ENCODE data around the gene SYT17. TPM values are rescaled to one million over a fixed set of nuclear protein-coding genes. Genes with fewer than 3 reads are reported as not detected.

Gene SYT17
- total RNA-seq, 3 donors from 2014 or later (not counting 1 experiment from before 2014, with no cell fraction given) = 0.65 to 1.6 TPM; not detected in 1

DNA sequence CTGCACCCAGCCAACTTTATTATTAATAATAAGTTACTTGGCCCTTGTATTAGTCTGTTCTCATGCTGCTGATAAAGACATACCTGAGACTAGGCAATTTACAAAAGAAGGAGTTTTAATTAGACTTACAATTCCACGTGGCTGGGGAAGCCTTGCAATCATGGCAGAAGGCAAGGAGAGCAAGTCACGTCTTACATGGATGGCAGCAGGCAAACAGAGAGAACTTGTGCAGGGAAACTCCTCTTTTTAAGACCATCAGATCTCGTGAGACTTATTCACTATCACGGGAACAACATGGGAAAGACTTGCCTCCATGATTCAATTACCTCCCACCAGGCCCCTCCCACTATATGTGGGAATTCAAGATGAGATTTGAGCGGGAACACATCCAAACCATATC, 47.7 kb downstream of the SYT17 start:
- H3K27ac Mint-ChIP-seq = no peak overlapping the region
- Histone ChIP-seq H3K27me3 (ENCODE audit: control insufficient read depth, insufficient read depth, low read length) (no peaks in the 10 kb centered on the region), H3K4me3 (ENCODE audit: low read length) (no peak overlapping the region), H3K36me3 (ENCODE audit: control insufficient read depth, insufficient read depth, low read length) (no peaks in the 10 kb centered on the region), H3K27ac (ENCODE audit: low read length) (no peak overlapping the region), H3K4me1 (ENCODE audit: control insufficient read depth, insufficient read depth, low read length) (peaks cover 5% of the 10 kb centered on the region), H3K9me3 (ENCODE audit: control insufficient read depth, insufficient read depth, low read length) (no peaks in the 10 kb centered on the region)
- no peak for ATAC-seq
- no peaks in the 10 kb centered on the region for H3K4me1 Mint-ChIP-seq
- H3K9me3 Mint-ChIP-seq = no peaks in the 10 kb centered on the region
- intact Hi-C loops (cut with micrococcal nuclease) = no loop called here
- H3K4me3 Mint-ChIP-seq = no peak overlapping the region
- H3K36me3 Mint-ChIP-seq = no peaks in the 10 kb centered on the region
- 78% methylated on average over 3 of the region's 5 CpGs for WGBS (ENCODE audit: insufficient coverage)
- no peak for DNase-seq
- TF ChIP-seq, protein P1, sequence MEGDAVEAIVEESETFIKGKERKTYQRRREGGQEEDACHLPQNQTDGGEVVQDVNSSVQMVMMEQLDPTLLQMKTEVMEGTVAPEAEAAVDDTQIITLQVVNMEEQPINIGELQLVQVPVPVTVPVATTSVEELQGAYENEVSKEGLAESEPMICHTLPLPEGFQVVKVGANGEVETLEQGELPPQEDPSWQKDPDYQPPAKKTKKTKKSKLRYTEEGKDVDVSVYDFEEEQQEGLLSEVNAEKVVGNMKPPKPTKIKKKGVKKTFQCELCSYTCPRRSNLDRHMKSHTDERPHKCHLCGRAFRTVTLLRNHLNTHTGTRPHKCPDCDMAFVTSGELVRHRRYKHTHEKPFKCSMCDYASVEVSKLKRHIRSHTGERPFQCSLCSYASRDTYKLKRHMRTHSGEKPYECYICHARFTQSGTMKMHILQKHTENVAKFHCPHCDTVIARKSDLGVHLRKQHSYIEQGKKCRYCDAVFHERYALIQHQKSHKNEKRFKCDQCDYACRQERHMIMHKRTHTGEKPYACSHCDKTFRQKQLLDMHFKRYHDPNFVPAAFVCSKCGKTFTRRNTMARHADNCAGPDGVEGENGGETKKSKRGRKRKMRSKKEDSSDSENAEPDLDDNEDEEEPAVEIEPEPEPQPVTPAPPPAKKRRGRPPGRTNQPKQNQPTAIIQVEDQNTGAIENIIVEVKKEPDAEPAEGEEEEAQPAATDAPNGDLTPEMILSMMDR (IDR thresholded peaks at IDR 0.05) = no peak
- H3K27me3 Mint-ChIP-seq (ENCODE audit: low read depth in 2 of 2) = peaks cover 0 to 3% of the 10 kb centered on the region in 2 donors

DNA sequence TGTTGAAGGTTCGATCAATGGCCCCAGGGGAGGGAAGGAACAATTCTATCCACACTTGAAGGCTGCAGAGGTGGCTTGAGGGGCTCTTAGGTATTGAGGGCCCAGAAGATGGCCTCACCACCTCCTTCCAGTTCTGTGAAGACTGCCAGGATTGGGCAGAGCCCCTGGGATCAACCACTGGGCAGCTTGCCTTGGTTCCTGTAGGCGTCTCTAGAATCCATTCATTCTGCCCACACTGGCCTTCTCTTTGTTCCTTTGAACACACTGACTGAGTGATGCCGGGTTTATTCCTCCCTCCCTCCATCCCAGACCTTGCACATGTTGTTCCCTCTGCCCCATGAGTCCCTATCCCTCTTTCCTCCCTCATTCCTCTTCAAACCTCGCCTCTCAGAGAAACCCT, 50.5 kb downstream of the SYT17 start:
- H3K4me3 ChIP-seq (ENCODE audit: low read length) = no peak overlapping the region
- Mint-ChIP-seq H3K27ac (no peak overlapping the region), H3K4me1 (no peaks in the 10 kb centered on the region), H3K4me3 (no peak overlapping the region), H3K36me3 (no peaks in the 10 kb centered on the region), H3K9me3 (peaks cover 0 to 3% of the 10 kb centered on the region in 2 donors), H3K27me3 (ENCODE audit: low read depth in 2 of 2) (peaks cover 0 to 3% of the 10 kb centered on the region in 2 donors)
- no peaks in the 10 kb centered on the region for H3K4me1 ChIP-seq (ENCODE audit: control insufficient read depth, insufficient read depth, low read length)
- no peak overlapping the region for H3K27ac ChIP-seq (ENCODE audit: low read length)
- DNase-seq (no peak), ATAC-seq (no peak)
- no peaks in the 10 kb centered on the region for H3K27me3 ChIP-seq (ENCODE audit: control insufficient read depth, insufficient read depth, low read length)
- no peaks in the 10 kb centered on the region for H3K36me3 ChIP-seq (ENCODE audit: control insufficient read depth, insufficient read depth, low read length)
- TF ChIP-seq, protein P1 (IDR thresholded peaks at IDR 0.05) = no peak
- H3K9me3 ChIP-seq (ENCODE audit: control insufficient read depth, insufficient read depth, low read length) = no peaks in the 10 kb centered on the region
- intact Hi-C loops (cut with micrococcal nuclease) = no loop called here
- 77% methylated on average over 4 of the region's 4 CpGs for WGBS (ENCODE audit: insufficient coverage)

DNA sequence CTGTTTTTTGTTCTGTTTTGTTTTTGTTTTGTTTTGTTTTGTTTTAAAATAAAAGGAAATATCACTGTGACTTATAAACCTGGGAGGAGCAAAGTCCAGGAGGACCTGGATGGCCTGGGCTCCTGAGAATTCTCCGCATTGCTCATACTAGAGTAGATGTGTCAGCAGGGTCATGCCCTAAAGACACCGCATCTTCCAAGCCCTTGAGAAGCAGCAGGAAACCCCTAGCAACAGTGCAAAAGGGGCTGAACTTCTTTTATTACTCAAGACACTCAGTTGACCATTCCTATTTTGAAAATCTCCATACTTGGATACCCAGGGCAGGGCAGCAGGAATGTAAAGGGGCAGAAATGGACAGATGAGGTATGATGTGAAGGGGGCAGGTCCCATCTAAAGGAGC, 51.8 kb downstream of the SYT17 start:
- Mint-ChIP-seq H3K27ac (no peak overlapping the region), H3K4me1 (no peaks in the 10 kb centered on the region), H3K36me3 (no peaks in the 10 kb centered on the region), H3K4me3 (no peak overlapping the region), H3K27me3 (ENCODE audit: low read depth in 2 of 2) (peaks cover 0 to 7% of the 10 kb centered on the region in 2 donors), H3K9me3 (peaks cover 0 to 5% of the 10 kb centered on the region in 2 donors)
- H3K4me1 ChIP-seq (ENCODE audit: control insufficient read depth, insufficient read depth, low read length) = no peaks in the 10 kb centered on the region
- no peaks in the 10 kb centered on the region for H3K36me3 ChIP-seq (ENCODE audit: control insufficient read depth, insufficient read depth, low read length)
- no peak for ATAC-seq
- intact Hi-C loops (cut with micrococcal nuclease) = no loop called here
- WGBS (ENCODE audit: insufficient coverage) = 75% methylated on average over 2 of the region's 2 CpGs
- H3K9me3 ChIP-seq (ENCODE audit: control insufficient read depth, insufficient read depth, low read length) = no peaks in the 10 kb centered on the region
- no peaks in the 10 kb centered on the region for H3K27me3 ChIP-seq (ENCODE audit: control insufficient read depth, insufficient read depth, low read length)
- no peak overlapping the region for H3K27ac ChIP-seq (ENCODE audit: low read length)
- H3K4me3 ChIP-seq (ENCODE audit: low read length) = no peak overlapping the region
- DNase-seq = no peak
- TF ChIP-seq, protein P1 (IDR thresholded peaks at IDR 0.05) = no peak
